Mucosa of rectum (tissue), 2 donors: ENCODE measurements around the gene SAFB.

ENCODE experiments used
- H3K27ac ChIP-seq, 2 donors: one replicate each; pipeline ENCODE4 v1.7.0; 2013; ENCODE audit warnings: inconsistent platforms in 2 of 2, low read depth in 2 of 2, low read length in 2 of 2
- H3K27me3 ChIP-seq, 2 donors: one replicate each; pipeline ENCODE4 v1.7.0; 2013; ENCODE audit warnings: low read length in 2 of 2; ENCODE audit not compliant: control insufficient read depth in 2 of 2, insufficient read depth in 2 of 2
- H3K36me3 ChIP-seq, 2 donors: one replicate each; pipeline ENCODE4 v1.7.0; 2013; ENCODE audit warnings: low read length in 2 of 2; ENCODE audit not compliant: control insufficient read depth in 2 of 2, insufficient read depth in 2 of 2
- H3K4me1 ChIP-seq, 2 donors: one replicate each; pipeline ENCODE4 v1.7.0; 2013; ENCODE audit warnings: low read length in 2 of 2, mild to moderate bottlenecking in 1 of 2; ENCODE audit not compliant: control insufficient read depth in 2 of 2, insufficient read depth in 2 of 2
- H3K4me3 ChIP-seq, 2 donors: one replicate each; pipeline ENCODE4 v1.7.0; 2013; ENCODE audit warnings: low read length in 2 of 2
- H3K9ac ChIP-seq, 2 donors: one replicate each; pipeline ENCODE4 v1.7.0; 2013; ENCODE audit warnings: low read length in 2 of 2, low read depth in 1 of 2, mild to moderate bottlenecking in 1 of 2
- H3K9me3 ChIP-seq, 2 donors: one replicate each; pipeline ENCODE4 v1.7.0; 2013; ENCODE audit warnings: low read length in 2 of 2; ENCODE audit not compliant: control insufficient read depth in 2 of 2
- donor health status: healthy.
- donor health status: Normal muscosa, but diverticular disease.

Gene SAFB

DNA sequence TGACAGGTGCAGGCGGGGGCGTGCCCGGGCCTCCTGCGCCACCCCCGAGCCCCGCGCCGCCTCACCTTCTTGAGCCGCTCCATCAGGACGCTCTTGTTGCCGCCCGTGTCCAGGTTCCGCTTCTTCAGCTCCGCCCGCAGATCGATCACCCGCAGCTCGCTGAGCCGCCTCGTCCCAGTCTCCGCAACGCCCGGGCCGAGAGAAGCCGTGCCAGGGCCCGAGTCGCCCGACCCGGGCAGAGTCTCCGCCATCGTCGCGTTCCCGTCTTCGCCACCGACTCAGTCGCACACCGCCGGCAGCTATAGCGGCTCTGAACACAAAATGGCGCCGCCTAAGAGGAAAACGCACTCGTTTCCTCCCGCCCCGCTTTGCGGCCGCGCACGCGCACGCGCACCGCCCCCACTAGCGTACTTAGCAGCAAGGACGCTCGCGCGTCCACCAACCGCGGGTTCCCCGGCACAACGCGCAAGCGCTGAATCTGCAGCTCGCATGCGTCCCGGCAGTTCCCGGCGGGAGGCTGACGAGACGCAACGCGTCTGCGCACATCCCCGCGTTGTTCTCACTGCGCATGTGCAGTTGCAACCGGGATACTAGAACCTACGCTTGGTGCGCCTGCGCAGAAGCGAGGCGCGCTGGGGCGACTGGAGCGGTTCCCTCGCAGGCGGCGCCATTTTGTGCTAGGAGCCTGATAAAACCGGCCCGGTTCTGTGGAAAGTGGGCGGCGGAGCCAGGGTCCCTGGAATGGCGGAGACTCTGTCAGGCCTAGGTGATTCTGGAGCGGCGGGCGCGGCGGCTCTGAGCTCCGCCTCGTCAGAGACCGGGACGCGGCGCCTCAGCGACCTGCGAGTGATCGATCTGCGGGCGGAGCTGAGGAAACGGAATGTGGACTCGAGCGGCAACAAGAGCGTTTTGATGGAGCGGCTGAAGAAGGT, at the start of gene SAFB, which contains the start of gene SAFB2:
SAFB (plus strand) TSS at position 619 of the 932 bp plus-strand sequence; CDS start at position 742, 123 bp downstream.
SAFB2 (minus strand) TSS at position 312 of the 932 bp plus-strand sequence; CDS start at position 251, 61 bp downstream.
- Histone ChIP-seq H3K27me3 (no peaks in the 10 kb centered on the region), H3K9me3 (no peaks in the 10 kb centered on the region), H3K4me3 (peak within 1 kb of the TSS; percentile 96 to 98), H3K27ac (peak within 1 kb of the TSS; percentile 96), H3K36me3 (peaks cover 35 to 51% of the 10 kb centered on the region in 2 donors), H3K9ac (peak within 1 kb of the TSS; percentile 90 to 97), H3K4me1 (peaks cover 27 to 32% of the 10 kb centered on the region in 2 donors)

DNA sequence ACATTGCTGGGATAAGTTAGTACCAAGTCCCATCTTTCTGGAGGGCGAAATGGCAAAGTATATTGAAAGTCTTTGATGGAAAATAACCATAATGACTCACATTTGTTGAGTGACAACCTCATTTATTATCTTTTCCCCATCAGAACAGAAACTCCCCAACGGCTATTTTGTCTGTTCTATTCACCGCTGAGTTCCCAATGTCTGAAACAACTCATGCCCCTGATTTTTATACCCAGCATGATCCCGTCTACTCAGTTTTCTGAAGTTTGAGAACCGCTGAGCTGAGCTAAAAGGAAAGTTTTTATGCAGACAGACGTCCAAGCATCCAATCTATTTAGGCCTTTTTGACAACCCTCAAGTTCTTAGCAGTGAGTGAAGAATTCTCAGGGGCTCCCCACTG, 47.3 kb upstream of the SAFB start:
- Histone ChIP-seq H3K9me3 (no peaks in the 10 kb centered on the region), H3K36me3 (no peaks in the 10 kb centered on the region), H3K27me3 (no peaks in the 10 kb centered on the region), H3K4me3 (no peak overlapping the region), H3K4me1 (peaks cover 10 to 21% of the 10 kb centered on the region in 2 donors), H3K27ac (no peak overlapping the region), H3K9ac (no peak overlapping the region)

DNA sequence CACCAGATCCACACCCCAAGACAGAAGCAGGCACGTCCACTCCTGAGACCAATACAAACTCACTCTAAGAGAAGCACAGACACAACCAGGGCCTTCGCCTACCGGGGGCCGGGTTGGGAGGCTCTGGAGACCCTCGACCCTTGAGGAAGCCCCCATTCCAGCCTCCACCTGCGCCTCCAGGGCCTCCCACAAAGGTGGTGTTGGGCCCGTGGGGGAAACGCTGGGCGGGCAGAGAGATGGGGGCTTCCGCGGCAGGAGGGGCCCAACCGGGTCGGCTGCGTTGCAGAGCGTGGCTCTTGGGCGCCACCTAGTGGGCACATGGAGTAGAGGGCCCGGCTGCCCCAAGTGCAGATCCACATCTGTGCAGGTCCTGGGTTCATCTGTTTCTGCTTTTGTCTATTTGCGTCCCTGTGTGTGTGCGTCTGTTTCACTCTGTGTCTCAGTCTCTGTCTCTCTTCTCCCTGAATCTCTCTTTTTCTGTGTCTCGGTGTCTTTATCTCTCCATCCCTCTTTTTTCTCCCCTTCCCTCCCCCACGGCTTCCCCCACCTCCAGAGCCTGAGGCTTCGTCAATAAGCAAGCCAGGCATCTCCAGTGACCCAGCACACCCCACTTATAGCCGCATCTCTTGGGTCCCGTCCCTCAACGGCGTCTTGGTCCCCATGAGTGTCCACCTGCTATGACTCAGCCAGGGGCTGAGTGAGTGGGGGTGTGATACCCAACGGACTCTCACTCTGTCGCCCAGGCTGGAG, 44.6 kb upstream of the SAFB start:
- peak overlapping the region; percentile 24 to 51 for H3K4me3 ChIP-seq
- peak overlapping the region; percentile 66 to 76 for H3K27ac ChIP-seq
- H3K36me3 ChIP-seq, result no peaks in the 10 kb centered on the region
- no peaks in the 10 kb centered on the region for H3K9me3 ChIP-seq
- peak overlapping the region; percentile 17 to 73 for H3K9ac ChIP-seq
- no peaks in the 10 kb centered on the region for H3K27me3 ChIP-seq
- H3K4me1 ChIP-seq, result peaks cover 8 to 9% of the 10 kb centered on the region in 2 donors

DNA sequence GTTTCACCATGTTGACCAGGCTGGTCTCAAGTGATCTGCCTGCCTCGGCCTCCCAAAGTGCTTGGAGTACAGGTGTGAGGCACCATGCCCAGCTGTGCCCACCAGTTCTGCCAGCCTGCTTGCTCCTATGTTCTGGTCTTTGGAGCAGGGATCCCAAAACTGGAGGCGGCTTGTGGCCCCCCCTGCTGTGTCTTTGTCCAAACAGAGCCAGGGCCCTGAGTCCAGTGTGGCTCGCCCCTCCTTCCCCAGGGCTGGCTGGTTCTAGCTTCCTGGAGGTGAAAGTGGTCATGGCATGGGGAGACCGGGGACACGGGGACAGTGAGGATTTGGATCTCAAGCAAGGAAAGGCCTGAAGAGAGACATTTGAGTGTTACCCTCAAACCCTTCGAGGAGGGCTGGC, 43.6 kb upstream of the SAFB start:
- no peak overlapping the region for H3K27ac ChIP-seq
- H3K4me3 ChIP-seq, result no peak overlapping the region
- H3K9me3 ChIP-seq, result no peaks in the 10 kb centered on the region
- H3K36me3 ChIP-seq, result no peaks in the 10 kb centered on the region
- peaks cover 8 to 9% of the 10 kb centered on the region in 2 donors for H3K4me1 ChIP-seq
- no peak overlapping the region for H3K9ac ChIP-seq
- no peaks in the 10 kb centered on the region for H3K27me3 ChIP-seq

DNA sequence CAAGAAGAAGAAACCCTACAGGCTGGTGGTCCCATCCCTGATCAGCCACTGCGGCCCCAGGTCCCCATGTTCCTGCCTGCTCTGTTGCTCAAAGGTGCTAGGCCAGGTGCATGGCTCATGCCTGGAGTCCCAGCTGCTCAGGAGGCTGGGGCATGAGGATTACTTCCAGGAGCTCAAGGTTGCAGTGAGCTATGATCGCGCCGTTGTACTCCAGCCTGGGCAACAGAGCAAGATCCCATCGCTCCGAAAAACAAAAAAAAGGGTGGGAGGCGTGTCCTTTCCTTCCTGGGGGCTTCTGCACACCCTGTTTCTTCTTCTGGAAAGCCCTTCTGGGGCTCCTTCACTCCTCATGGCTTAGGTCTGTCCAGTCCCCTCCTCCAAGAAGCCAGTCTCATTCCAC, 43.2 kb upstream of the SAFB start:
- Histone ChIP-seq H3K9me3 (no peaks in the 10 kb centered on the region), H3K9ac (no peak overlapping the region), H3K27me3 (no peaks in the 10 kb centered on the region), H3K4me3 (no peak overlapping the region), H3K4me1 (peaks cover 8 to 9% of the 10 kb centered on the region in 2 donors), H3K27ac (no peak overlapping the region), H3K36me3 (no peaks in the 10 kb centered on the region)

DNA sequence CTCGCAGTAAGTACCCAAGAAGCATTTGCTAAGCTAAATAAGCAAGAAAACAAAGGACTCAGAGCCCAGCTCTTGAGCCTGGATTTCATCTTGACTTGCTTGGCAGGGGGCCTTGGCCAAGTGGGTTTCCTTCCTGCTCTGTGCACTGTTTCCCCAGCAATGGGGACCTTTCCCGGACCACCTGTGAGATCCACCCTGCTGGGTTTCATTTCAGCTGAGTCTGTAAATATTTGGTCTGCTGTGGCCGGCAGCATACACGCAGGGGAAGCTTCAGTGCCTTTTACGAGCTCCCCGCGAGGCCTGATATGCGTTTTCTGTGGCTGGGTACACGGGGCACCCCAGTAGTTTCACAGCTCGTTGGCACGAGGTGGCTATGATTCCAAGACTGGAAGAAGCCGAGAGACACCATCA, 42.7 kb upstream of the SAFB start:
- peaks cover 0 to 1% of the 10 kb centered on the region in 2 donors for H3K36me3 ChIP-seq
- peaks cover 8 to 9% of the 10 kb centered on the region in 2 donors for H3K4me1 ChIP-seq
- H3K27ac ChIP-seq, result no peak overlapping the region
- H3K27me3 ChIP-seq, result no peaks in the 10 kb centered on the region
- H3K4me3 ChIP-seq, result no peak overlapping the region
- no peak overlapping the region for H3K9ac ChIP-seq
- no peaks in the 10 kb centered on the region for H3K9me3 ChIP-seq

DNA sequence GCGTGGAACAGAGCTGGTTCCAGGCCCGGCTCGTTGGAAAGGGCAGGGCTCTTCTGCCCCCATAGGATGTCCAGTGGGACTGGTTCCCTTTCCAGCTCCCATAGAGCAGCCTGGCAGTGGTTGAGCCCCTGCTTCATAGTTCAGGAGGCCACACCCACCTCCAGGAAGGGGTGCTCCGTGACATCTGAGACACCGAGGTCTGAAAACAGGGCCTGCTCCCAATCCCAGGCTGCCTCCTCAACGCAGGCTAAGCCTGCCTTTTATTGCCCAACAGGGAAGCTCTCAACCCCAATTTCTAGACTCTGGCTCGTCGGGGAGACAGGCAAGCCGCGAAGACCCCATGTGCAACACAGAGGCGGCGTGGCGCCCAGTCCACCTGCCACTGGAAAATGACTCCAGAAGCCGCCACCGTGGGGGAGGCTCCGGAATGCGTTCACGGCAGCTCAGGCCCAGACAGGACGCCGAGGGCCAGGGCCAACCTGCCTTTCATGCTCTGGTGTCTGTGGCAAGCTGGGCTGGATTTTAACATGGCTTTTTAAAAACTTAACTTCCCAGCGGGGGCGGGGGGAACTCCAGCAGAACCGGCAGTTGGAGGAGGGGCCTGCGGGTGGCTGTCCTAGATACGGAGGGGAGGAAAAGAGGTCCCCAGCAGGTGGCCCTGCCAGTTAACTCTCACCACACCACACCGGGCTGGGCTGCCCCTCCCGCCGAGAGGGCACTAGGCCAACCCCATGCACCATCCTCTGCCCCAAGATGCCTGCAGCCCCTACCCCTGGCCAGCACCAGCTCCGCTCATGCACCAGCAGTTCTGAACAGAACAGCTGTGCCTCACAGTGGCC, 37.2 kb upstream of the SAFB start:
- H3K36me3 ChIP-seq, result peaks cover 41 to 46% of the 10 kb centered on the region in 2 donors
- H3K4me1 ChIP-seq, result peaks cover 0 to 3% of the 10 kb centered on the region in 2 donors
- no peaks in the 10 kb centered on the region for H3K9me3 ChIP-seq
- H3K27me3 ChIP-seq, result no peaks in the 10 kb centered on the region
- peak overlapping the region in 1 of 2 donors; percentile 24 for H3K27ac ChIP-seq
- no peak overlapping the region for H3K4me3 ChIP-seq
- H3K9ac ChIP-seq, result no peak overlapping the region

DNA sequence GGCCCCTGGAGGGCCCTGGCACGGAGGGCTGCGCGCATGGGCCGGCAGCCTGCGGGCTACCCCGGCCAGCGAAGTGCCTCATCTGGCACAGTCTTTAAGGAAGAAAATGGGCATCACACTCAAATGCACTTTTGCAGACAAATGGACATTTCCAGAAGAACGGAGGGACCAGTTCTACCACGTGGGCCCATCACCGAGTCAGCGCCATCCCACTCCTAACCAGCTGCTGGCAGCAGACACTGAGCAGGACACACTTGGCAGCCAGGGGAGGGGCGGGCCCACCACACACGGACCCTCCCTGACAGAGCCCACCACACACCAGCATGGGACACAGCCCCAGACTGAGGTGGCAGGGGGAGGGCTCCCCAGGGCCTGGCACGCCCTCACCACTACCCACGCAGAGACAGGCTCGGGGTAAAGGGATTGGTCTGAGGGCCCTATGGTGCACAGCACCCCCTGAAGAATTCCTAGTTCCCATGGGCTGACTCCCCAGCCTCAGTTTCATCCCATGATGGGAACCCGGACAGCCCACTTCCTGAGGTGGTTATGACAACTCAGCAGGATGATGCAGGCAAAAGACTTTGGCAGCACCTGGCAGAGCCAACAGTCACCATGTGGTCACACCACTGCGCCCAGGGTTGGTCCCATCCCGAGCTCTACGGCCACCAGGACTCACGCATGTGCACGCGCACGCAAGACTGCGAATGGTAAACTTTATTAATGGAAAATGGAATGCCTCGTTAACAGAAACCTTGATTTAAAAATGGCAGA, 36.4 kb upstream of the SAFB start:
- H3K27me3 ChIP-seq, result no peaks in the 10 kb centered on the region
- H3K9me3 ChIP-seq, result no peaks in the 10 kb centered on the region
- peaks cover 0 to 3% of the 10 kb centered on the region in 2 donors for H3K4me1 ChIP-seq
- peaks cover 46 to 48% of the 10 kb centered on the region in 2 donors for H3K36me3 ChIP-seq
- H3K4me3 ChIP-seq, result no peak overlapping the region
- no peak overlapping the region for H3K9ac ChIP-seq
- no peak overlapping the region for H3K27ac ChIP-seq

DNA sequence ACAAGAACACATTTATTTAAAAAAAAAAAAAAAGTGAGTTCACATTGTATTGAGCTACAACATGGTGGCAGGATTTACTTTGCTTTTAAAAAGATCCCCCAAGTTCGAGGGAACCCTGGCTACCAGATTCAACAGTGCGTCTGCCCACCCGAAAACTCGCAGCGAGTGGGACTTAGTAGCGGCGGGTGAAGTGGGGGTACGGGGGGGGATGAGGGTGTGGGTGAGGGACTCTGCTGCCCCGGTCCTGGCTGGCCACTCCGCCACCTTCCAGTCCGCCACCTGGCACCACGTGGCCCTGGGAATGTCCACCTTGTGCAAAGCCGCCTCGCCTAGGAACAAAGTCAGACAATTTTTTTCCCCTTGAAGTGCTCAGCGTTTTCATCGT, 35.8 kb upstream of the SAFB start:
- Histone ChIP-seq H3K27ac (no peak overlapping the region), H3K4me3 (no peak overlapping the region), H3K9me3 (no peaks in the 10 kb centered on the region), H3K27me3 (no peaks in the 10 kb centered on the region), H3K36me3 (peaks cover 52 to 54% of the 10 kb centered on the region in 2 donors), H3K4me1 (peaks cover 0 to under 1% of the 10 kb centered on the region in 2 donors), H3K9ac (no peak overlapping the region)
